ENCODE measurements around the gene ATP2C2. TPM values are rescaled to one million over a fixed set of nuclear protein-coding genes. Genes with fewer than 3 reads are reported as not detected.

The ATP2C2 gene
- total RNA-seq, 1 experiment from 2014 or later, result not detected

DNA sequence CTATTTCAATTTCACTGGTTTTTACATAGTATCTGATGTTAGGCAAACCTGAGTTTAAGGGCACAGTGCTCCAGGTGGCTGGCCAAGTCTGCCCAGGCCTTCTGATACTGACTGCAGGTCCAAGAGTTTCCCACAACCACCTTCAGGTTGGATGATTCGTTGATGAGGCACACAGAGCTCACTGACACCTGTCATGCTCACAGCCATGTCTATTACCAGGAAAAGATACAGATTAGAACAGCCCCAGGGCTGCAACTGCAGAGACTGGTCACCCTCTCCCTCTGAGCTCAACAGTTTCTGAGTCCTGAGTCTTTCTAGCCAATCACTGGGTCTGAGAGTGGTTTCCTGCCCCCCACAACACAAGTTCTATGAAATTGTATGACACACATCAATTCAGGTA, 98.9 kb downstream of the ATP2C2 start:
- no peak for DNase-seq (ENCODE audit: low spot score)

DNA sequence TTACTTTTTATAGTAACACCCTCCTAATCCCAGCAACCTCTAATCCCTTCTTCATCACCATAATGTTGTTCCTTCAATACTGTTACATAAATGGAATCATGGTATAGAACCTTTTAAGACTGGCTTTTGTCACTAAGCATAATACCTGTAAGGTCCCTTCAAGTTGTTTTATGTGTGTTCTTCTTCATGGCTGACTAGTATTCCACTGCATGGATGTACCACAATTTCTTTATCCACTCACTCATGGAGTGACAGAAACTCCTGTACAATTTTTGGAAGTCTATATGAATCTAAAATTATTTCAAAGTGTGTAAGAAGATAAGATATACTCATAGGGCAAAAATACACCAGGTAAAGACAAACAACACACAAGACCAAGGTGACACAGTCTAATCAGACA, 99.4 kb downstream of the ATP2C2 start:
- no peak for DNase-seq (ENCODE audit: low spot score)

DNA sequence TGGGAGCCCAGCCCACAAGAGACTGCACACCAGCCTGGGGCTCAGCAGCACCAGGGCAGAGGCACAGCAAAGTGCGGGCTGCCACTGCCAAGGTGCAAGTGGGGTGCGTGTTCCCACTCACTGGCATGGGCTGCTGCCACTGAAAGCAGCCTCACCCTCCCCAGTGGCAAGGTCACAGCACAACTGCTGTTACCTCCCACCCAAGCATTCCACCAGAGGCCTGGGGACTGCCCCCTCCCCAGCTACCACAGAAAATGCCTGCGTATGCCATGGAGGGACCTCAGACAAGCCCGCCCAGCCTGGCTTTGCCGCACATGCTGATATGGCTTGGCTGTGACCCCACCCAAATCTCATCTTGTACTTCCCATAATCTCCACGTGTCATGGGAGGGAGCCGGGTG, 103.0 kb downstream of the ATP2C2 start:
- no peak for DNase-seq (ENCODE audit: low spot score)

DNA sequence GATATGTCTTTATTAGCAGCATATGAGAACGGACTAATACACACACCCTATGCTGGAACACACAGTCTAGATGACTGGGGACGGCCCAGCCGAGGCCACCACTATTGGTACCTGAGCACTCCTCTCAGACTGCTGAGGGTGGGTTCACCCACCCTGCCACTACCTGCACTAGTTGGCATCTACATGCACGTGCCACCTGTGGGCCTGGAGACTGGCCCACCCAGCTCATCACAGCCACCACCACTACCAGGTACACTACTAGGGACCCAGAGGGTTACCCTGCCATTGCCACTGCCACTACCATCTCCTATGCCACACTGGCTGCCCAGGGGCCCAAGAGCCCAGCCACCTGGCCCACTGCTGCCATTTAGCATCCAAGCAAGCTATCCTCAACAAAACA, 103.6 kb downstream of the ATP2C2 start:
- DNase-seq (ENCODE audit: low spot score), result no peak

DNA sequence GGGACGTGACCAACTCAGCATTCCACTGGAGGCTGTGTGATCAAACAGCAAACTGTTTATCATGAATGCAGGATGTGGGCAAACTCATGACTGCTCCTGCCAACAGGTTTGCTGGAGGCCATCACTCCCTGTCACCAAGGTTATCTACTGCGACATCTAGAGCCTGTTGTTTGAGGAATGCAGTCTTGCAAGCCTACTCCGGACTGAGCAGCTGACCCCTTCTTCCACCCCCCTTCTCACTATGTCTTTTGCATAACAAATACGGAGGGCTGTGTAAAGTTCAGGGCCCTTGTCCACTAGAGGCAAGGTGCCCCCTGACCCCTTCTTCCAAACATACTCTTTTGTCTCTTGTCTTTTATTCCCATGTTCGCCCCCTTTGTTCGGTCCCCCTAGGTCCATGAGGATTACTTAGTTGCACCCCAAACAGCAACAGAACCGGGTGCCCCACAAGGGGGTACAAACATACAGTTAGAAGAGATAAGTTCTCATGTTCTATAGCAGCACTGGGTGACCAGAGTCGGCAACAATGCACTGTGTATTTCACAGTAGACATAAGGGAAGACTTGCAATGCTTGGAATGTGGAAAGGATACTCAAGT, 107.4 kb downstream of the ATP2C2 start:
- DNase-seq (ENCODE audit: low spot score), result peak; percentile 46

DNA sequence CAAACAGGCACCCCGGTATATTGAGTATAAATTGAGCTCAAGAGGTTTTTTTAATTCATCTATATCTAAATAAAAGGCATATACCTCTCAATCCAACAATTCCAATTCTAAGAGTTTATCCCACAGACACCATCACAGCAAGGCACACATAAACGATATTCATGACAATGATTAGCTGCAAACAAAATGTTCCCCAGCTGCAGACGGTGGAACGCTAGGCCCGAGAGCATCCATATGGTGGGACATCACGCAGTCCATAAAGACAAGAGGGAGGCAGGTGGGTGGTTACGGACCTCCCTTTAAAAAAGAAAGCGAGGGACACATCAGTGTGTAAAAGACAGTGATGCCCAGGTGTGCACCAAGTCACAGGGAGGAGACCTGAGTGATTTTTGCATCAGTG, 108.1 kb downstream of the ATP2C2 start:
- no peak for DNase-seq (ENCODE audit: low spot score)

DNA sequence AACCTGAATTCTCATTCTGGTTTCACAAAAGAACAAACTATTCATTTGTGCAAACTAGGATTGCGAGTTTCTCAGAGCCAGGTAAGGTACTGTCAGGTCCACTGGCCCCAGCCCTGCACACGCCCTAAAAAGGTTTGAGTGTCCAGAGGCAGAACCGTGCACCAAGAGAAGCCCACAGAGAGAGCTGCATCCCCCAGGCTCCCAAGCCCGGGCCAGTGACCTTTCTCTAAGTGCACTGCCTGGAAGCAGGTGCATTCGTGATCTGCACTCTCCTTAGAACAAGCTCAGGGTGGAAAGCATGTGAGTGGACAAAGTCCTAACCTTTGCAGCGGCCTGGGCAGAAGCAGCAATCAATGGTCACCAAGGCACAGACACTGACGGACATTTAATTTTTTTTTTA, 109.3 kb downstream of the ATP2C2 start:
- DNase-seq (ENCODE audit: low spot score), result no peak

DNA sequence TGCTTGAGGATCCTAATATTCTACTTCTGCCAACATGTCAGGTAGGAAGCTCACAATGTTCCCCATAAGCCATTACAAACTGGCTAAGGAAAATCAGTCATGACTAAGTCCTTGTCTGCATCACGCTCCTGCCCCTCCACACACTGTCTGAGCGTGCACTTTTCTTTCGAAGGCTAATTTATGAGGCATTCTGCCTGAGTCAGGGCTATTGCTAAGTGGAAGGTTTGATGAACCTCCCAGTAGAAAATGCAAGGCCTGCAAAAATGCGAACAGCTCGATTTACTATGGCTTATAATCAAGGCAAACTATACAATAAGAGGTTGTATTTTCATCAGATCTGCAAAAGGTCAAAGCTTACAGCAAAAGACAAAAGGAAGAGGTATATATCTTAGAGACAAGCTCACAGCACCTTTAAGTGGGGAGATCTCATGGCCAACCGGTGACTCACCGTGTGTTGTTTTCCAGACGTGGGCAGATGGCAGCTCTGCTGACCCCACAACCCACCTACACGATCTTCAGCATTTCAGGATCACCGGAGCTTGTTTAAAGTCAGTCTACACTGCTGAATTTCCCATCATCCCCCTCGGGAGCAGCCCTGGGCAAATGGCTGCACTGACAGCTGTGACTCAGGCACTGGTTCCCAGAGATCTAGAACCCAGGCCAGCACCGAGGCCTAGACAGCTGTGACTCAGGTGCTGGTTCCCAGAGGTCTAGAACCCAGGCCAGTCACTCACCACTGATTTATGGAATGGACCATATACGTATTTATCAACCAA, 110.0 kb downstream of the ATP2C2 start:
- peak; percentile 71 for DNase-seq (ENCODE audit: low spot score)

DNA sequence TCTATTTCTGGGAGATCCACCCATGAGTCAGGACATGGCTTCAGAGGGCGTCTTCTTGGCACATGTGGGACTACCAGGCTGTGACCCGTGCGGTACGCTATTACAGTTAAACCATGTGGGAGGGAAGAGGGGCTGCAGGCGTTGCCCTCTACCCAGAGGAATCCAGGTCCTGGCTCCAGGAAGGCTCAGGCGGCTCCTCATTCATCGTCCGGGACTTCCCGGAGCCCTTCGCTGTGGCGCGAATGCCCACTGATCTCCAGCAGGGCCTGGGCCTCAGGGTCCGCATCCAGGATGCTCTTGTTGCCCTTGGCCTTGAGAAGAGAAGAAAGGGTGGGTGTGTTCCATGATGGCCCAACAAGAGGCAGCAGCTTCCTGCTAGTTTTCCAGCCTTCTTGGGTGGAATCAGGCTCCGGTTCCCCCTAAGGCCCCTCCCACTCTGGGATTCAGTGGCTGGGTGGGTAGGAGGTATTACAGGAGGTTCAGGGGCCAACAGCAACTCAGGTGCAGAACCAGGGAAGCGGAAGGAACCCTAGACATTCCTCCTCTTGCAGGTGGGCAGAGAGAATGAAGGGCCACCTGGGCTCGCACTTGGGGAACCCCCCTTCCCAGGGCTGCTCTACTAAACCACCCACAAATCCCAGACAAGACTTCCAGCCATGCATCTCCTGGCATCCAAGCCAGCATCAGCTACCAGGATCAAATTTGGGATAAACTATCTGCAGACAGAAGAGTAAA, 111.5 kb downstream of the ATP2C2 start:
- DNase-seq (ENCODE audit: low spot score), result no peak

DNA sequence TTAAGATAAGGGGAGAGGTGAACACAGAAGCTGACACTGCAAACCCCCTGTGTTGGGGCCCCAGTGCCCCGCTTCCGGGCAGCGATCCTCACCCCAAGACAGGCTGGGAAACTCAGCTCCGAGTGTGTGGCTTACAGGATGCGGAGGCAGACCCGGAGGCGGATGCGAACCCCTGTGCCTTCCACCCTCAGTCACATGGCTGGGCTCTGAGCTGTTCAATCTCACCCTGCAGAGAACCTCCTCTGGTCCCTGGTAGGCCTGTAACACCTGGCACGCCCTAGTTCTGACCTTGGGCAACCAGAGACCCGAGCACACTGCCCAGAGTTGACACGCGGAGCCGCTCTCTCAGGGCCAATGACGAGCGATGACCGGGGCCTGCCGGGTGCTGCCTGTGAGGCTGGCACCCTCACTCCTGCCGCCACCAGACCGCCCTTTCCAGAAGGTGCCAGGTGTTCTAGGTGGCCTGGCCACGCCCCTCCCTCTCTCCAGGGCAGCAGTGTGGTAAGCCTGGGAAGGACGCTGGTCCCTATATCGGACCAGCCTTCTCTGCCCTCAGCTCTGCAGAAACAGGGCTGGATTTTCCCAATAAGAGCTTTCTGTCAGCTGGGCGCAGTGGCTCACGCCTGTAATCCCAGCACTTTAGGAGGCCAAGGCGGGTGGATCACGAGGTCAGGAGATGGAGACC, 112.9 kb downstream of the ATP2C2 start:
- DNase-seq (ENCODE audit: low spot score), result no peak

DNA sequence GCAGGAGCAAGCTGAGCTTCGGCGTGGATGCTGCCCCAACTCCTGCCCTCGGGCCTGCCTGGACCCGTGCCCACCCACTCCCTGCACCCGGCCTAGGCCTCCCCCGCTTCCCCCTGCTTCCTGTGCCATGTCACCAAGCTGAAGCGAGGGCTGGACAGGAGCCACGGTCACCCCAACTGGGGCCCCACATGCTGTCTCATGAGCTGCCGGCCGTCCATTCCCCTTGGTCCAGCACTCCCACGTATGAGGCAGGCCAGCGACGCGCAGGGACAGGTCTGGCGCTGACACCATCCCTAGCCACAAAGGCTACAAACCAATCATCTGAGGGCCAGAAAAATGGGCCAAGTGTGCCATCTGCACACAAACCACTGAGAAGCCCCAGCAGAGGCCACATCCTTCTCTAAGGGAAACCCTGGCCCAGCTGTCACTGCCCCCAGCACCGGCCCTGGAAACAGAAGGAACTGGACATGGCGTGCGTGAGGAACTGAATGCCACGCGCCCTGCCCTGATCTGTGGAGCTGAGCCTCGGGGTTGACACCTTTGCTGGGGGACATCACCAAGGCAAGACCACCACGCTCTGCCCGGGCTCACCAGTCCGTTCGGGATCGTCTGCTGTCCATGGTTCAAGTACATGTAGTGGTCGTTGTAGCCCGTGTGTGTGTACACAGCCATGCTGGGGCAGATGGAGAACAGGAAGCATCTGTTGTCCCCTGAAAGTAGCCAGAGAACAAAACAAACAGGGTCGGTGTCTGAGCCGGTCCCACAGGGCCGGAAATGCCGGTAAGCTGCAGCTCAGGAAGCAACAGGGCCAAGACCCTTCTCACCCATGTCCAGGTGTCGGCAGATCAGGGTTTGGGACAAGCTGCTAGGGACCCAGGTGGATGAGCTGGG, 113.9 kb downstream of the ATP2C2 start:
- DNase-seq (ENCODE audit: low spot score), result no peak

DNA sequence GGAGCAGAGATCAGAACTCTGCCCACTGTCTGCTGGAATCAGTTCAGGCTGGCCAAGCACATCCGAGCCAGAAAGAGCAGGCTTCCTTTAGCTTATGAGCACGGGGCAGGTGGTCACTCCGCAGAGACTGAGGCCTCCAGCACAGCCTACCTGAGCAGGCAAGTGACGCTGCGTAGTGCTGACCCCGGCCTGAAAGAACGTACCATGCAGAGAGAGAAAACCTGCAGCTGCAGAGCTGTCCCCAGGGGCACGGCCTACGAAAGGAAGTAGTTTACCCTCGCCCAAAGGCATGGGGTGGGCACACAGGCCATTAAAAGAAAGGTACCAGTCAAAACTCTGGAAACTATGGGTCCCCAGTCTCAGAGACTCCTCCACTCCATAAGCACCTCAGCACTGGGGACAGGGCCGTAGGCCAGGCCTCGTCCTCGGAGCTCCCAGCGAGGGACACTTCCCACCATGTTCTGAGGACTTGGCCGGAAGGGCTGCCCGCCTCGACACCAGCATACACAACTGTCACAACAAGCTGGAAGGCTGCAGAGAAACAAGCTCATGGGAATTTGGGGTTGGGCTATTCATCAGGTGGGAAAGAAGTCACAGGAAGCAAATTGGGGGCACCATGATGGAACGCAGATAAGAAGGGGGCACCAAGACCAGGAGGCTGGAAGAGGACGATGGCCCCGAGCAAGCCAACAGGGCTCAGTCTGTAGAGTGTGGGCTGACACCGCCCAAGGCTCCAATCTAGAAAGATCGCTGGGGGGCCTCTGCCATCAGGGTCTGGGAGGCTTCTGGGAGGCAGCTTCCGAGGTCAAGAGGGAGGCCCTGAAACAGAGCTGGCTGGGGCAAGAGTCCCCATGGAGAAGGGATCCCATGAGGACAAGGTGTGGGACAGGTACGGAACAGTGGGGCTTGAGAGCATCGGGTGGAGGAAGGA, 114.9 kb downstream of the ATP2C2 start:
- no peak for DNase-seq (ENCODE audit: low spot score)

DNA sequence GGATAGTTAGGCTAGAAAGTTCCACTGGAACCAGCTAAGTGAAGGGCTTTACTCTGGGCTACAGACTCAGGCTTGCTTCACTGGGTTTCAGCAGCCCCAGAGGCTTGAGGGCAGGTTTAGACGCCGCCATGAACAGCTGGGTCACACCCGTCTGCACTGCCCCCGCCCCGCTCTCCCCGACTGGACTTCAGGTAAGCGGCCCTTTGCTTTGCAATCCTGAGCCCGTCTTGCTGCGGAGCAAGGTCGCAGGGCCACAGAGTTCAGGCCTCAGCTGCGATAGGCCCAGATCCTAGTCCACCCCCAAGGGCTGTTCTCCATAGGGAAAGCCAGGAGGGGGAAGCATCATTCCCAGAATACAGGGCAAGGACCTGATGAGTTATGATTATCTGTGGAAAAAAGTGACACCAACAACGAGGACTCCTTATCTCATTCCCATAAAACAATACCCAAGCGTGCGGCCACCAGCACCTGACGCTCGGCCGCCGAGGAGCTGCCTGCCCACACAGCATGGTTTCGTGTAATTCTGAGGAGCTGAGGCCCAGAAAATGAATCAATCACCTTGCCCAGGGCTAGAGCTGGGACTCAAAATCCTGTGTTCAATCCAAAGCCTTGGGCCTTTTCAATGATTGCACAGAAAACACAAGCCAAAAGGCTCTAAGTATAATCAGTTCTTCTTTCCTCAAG, 115.7 kb downstream of the ATP2C2 start:
- DNase-seq (ENCODE audit: low spot score), result no peak

DNA sequence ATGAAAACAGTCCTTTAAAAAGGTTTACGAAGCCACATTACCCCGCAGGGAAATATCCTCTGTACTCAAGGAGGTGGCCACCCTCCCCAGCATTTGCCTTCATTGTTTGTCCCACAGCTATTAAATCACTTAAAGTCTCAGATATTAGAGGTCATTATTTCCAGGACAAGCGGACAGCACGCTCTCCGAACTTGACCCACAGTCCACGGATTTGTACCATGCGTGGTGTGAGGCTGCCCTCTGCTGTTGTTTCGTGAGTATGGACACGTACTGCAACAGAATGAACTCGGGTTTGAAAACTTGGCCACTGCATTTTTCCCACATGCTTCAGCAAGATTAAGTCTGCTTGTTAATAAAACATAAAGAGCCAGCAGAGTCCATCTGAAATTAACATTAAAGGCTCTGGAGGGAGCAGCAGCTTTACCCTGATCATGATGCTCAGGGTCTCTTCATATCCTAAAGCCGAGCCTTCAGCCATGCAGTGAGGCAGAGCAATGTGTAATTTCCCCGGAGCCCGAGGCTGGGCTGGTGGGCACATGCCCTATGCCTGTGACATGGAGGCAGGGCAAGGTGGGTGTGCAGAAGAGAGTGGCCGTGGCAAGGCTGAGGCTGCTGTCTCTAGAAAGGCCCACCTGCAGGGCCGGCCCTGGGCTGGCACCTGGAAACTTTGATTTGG, 116.4 kb downstream of the ATP2C2 start:
- peak; percentile 27 for DNase-seq (ENCODE audit: low spot score)

DNA sequence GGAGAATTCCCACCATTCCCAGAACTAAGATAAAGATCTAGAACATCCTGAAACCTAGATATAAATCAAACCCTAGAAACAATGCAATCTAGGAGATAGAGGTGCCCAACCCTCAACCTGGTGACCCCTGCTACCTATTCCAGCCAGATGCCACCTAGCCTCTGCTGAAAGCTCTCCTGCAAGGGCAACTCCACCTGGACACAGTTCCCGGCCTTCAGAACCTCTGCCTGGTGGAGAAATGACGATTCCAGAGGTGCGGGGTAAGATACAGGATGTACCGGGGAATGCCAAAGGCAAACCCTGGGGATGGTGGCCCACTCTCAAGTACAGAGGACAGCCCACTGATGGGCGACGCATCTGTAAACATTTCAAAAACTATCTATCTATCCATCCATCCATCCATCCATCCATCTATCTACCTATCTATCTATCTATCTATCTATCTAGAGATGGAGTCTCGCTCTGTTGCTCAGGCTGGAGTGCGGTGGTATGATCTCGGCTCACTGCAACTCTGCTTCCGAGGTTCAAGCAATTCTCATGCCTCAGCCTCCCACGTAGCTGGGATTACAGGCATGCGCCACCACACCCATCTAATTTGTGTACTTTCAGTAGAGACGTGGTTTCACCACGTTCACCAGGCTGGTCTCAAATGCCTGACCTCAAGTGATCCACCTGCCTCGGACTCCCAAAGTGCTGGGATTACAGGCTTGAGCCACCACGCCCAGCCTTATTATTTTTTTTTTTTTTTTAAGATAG, 117.1 kb downstream of the ATP2C2 start:
- DNase-seq (ENCODE audit: low spot score), result no peak

DNA sequence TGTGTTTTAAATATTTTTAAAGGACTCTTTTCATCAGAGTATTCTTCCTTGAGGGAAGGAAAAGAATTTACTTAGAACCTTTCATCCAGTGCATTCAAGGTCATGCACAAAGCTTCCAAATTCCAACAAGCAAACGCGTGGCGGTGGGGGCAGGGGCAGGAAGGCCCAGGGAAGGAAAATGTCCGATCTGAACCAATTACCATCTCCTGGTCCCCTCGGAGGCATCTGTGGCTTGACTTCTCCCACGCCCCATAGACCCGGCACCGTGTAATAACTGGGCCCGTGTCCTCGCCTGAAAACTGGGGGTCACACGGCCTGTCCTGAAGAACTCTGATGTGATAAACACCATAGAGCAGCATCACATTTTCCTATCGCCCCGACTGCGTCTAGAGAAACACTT, 117.8 kb downstream of the ATP2C2 start:
- DNase-seq (ENCODE audit: low spot score), result no peak

DNA sequence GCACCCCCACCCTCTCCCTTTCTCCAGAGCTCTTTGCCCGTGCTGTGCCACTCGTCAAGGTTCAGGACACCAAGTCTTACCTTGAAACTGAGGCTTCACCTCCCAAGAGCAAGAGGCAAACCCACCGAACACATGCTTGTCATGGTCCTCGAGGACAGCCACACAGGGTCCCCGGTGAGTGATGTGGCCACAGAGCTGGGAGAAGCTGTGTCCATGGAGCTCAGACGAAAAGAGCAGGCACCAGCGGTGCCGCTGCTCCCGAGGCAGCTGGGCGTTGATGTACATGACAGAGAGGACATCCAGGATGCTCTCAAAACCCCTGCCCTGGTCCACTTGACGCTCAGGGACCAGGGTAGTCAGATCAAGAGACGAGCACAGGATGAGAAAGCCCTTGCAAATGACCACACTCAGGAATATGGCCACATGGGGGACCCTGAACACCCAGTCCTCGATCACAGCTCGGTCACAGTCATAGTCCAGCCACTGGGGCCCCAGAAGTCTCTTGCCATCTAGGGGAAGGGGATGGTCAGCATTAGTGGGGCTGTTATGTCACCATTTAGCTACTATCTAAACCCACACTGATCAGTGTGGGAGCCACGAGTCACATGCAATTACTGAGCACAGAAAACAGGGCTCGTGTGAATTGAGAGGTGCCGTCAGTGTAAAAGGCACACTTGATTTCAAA, 118.4 kb downstream of the ATP2C2 start:
- no peak for DNase-seq (ENCODE audit: low spot score)

DNA sequence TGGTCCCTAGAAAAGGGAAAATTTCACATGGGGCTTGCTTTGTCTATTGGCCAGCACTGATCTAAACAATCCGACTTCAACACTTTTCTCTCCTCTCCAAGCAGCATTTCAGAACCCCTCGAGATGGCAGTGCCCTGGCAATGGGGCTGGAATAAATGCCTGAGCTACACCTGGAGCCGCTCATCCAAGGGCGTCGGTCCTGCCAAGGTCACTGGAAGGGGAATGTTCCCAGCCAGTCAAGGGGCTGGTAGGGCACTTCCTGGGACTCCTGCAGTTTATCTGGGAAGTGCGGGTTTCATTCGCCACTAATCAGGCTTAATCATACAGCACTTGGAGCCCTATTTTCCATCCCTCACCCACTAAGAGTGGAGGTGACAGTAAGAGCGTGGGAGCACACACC, 119.0 kb downstream of the ATP2C2 start:
- no peak for DNase-seq (ENCODE audit: low spot score)
